GM18861 (cell line): Measurements from ENCODE around the gene NAT16.

Experiments used
- ATAC-seq: cut with Tn5 transposase; IDR thresholded peaks from one replicate; pipeline ENCODE4 v1.9.1; 2021; ENCODE audit not compliant: unreplicated experiment

The NAT16 gene

GRCh38 chr7:101172005-101172853 is 7.9 kb downstream of the NAT16 start:
- ATAC-seq = no peak

- no peak for ATAC-seq
Observed at GRCh38 chr7:101171442-101171837, 8.7 kb downstream of the NAT16 start.

- ATAC-seq = no peak
Observed at GRCh38 chr7:101170617-101171441, 9.3 kb downstream of the NAT16 start.

GRCh38 chr7:101169838-101170551 is 10.1 kb downstream of the NAT16 start:
- no peak for ATAC-seq

GRCh38 chr7:101169110-101169837 is 10.8 kb downstream of the NAT16 start:
- ATAC-seq = no peak

- no peak for ATAC-seq
Observed at GRCh38 chr7:101168412-101169049, 11.6 kb downstream of the NAT16 start.

- no peak for ATAC-seq
Observed at GRCh38 chr7:101167645-101168411, 12.3 kb downstream of the NAT16 start.

GRCh38 chr7:101166909-101167644 is 13.0 kb downstream of the NAT16 start:
- ATAC-seq = no peak

- no peak for ATAC-seq
Observed at GRCh38 chr7:101166648-101166908, 13.5 kb downstream of the NAT16 start.

GRCh38 chr7:101165958-101166647 is 14.0 kb downstream of the NAT16 start:
- no peak for ATAC-seq

GRCh38 chr7:101165075-101165957 is 14.8 kb downstream of the NAT16 start, which contains the start of gene VGF:
TSS of gene VGF (minus strand) at chr7:101165569. CDS start at chr7:101164843, 726 bp downstream.
- ATAC-seq = peak; percentile 73

- ATAC-seq = no peak
Observed at GRCh38 chr7:101164071-101164840, 15.8 kb downstream of the NAT16 start.

- no peak for ATAC-seq
Observed at GRCh38 chr7:101163279-101164070, 16.6 kb downstream of the NAT16 start.

- no peak for ATAC-seq
Observed at GRCh38 chr7:101162551-101163278, 17.4 kb downstream of the NAT16 start.
